ENCODE results near the gene ZSCAN30. TPM values are rescaled to one million over a fixed set of nuclear protein-coding genes. Genes with fewer than 3 reads are reported as not detected.

ZSCAN30 gene
- total RNA-seq = 10 to 100 TPM in 1 of 4 donors, 1 to 10 TPM in 3; 5.5 to 18.1 (median 8.0) TPM

GRCh38 chr18:35290094-35290735 lies at the start of gene ZSCAN30:
Gene ZSCAN30, minus strand, starts transcription at chr18:35290229. Its CDS starts 25,877 bp downstream, at chr18:35264352.
- TF ChIP-seq POLR2A (IDR thresholded peaks at IDR 0.05) = no peak
- TF ChIP-seq CTCF (IDR thresholded peaks at IDR 0.05) = no peak
- intact Hi-C loops (cut with DNase I; ENCODE audit: low total_unique reads) = no loop called here
- peak; percentile 92 to 98 for DNase-seq (ENCODE audit: low spot score in 2 of 2)
- whole genome bisulfite sequencing, 2 donors = 0% methylated on average over 35 to 36 of the region's 41 CpGs
- peak within 1 kb of the TSS; percentile 58 for H3K4me3 ChIP-seq (ENCODE audit: low read depth, poor library complexity, severe bottlenecking)

GRCh38 chr18:35337286-35337685 lies 47.3 kb upstream of the ZSCAN30 start:
- 84 to 91% methylated on average over 5 of the region's 5 CpGs for WGBS, 2 donors
- intact Hi-C loops (cut with DNase I; ENCODE audit: low total_unique reads) = no loop called here
- DNase-seq (ENCODE audit: low spot score in 2 of 2) = no peak
- H3K4me3 ChIP-seq (ENCODE audit: low read depth, poor library complexity, severe bottlenecking) = no peak overlapping the region
- TF ChIP-seq POLR2A (IDR thresholded peaks at IDR 0.05) (no peak), CTCF (IDR thresholded peaks at IDR 0.05) (no peak)

GRCh38 chr18:35335866-35336265 lies 45.8 kb upstream of the ZSCAN30 start:
- 86 to 88% methylated on average over 4 of the region's 4 CpGs for WGBS, 2 donors
- intact Hi-C loops (cut with DNase I; ENCODE audit: low total_unique reads) = no loop called here
- TF ChIP-seq POLR2A (IDR thresholded peaks at IDR 0.05) (no peak), CTCF (IDR thresholded peaks at IDR 0.05) (no peak)
- no peak overlapping the region for H3K4me3 ChIP-seq (ENCODE audit: low read depth, poor library complexity, severe bottlenecking)
- DNase-seq (ENCODE audit: low spot score in 2 of 2) = no peak

- H3K4me3 ChIP-seq (ENCODE audit: low read depth, poor library complexity, severe bottlenecking) = no peak overlapping the region
- WGBS, 2 donors = 72 to 74% methylated on average over 3 of the region's 3 CpGs
- DNase-seq (ENCODE audit: low spot score in 2 of 2) = no peak
- intact Hi-C loops (cut with DNase I; ENCODE audit: low total_unique reads) = no loop called here
- TF ChIP-seq CTCF (IDR thresholded peaks at IDR 0.05) (no peak), POLR2A (IDR thresholded peaks at IDR 0.05) (no peak)
These were observed 44.8 kb upstream of the ZSCAN30 start for GRCh38 chr18:35334821-35335220.

- TF ChIP-seq CTCF (IDR thresholded peaks at IDR 0.05) = no peak
- no peak for TF ChIP-seq POLR2A (IDR thresholded peaks at IDR 0.05)
- H3K4me3 ChIP-seq (ENCODE audit: low read depth, poor library complexity, severe bottlenecking) = no peak overlapping the region
- no peak for DNase-seq (ENCODE audit: low spot score in 2 of 2)
- intact Hi-C loops (cut with DNase I; ENCODE audit: low total_unique reads) = no loop called here
- 83 to 96% methylated on average over 1 of the region's 1 CpG for WGBS, 2 donors
These were observed 44.2 kb upstream of the ZSCAN30 start for GRCh38 chr18:35334212-35334611.
